ENCODE data around the gene RNF31. TPM values are rescaled to one million over a fixed set of nuclear protein-coding genes. Genes with fewer than 3 reads are reported as not detected.

Gene RNF31
- total and polyA plus RNA-seq, 2 of the 13 experiments (the other 11 are each of a cell fraction or from before 2014, with no cell fraction given) = 48.2 to 86.8 TPM

- Histone ChIP-seq H3K4me2 (ENCODE audit: low read depth, low read length) (no peak overlapping the region), H2AFZ (ENCODE audit: low read length) (no peak overlapping the region), H3K27me3 (ENCODE audit: control insufficient read depth in 1 of 2, insufficient read depth in 2 of 2, low read length in 2 of 2) (no peaks in the 10 kb centered on the region; a peak in 1 of 5 replicates), H3K27ac (ENCODE audit: extremely low read length, insufficient read depth, low read length) (no peak overlapping the region), H3K4me1 (ENCODE audit: insufficient read depth, low read length) (peaks cover 26% of the 10 kb centered on the region), H3K9ac (ENCODE audit: insufficient read depth, low read depth, low read length) (no peak overlapping the region), H3K9me3 (ENCODE audit: low read length) (no peaks in the 10 kb centered on the region), H3K36me3 (replicated peaks in 1 of 2; ENCODE audit: control insufficient read depth in 1 of 2, insufficient read depth in 2 of 2, low read length in 2 of 2) (peaks cover 46 to 57% of the 10 kb centered on the region in 2 experiments), H3K4me3 (replicated peaks in 1 of 3; ENCODE audit: insufficient read depth in 1 of 3, low read depth in 2 of 3, low read length in 3 of 3) (no peak overlapping the region), H3K79me2 (ENCODE audit: insufficient read depth, low read length) (peaks cover 5% of the 10 kb centered on the region), H4K20me1 (ENCODE audit: insufficient read depth, low read length) (no peaks in the 10 kb centered on the region)
- intact Hi-C loops (cut with micrococcal nuclease; ENCODE audit: unreplicated experiment) = no loop called here
- no TSS peak for BruUV-seq (replicated peaks)
- ChIA-PET POLR2A (interaction anchor here (0.6 to 11.8 kb wide), 4 partner anchors 8 to 86 kb away, joined by 5 to 233 read pairs (median 108); partner anchors contain the start of genes DCAF11, EMC9, NRL and PSME1), CTCF (ENCODE audit: low intra/inter-chr PET ratio, low total read pairs) (no interaction called here)
- WGBS (ENCODE audit: low lambda C conversion rate) = 96% methylated on average over 12 of the region's 12 CpGs
- no peak for TF ChIP-seq ZNF652 (CRISPR knock-in tag; IDR thresholded peaks at IDR 0.05; ENCODE audit: borderline replicate concordance, low read depth)
- 0 out of 2 replicates have a peak, but pooled peaks have one; percentile 46 for TF ChIP-seq RBFOX2 (IDR thresholded peaks at IDR 0.05; ENCODE audit: low read depth, low read length)
- TF ChIP-seq MZF1 (CRISPR knock-in tag; IDR thresholded peaks at IDR 0.05; ENCODE audit: borderline replicate concordance) = 0 out of 2 replicates have a peak, but pooled peaks have one; percentile 9
- 0 out of 4 replicates have a peak, but pooled peaks of 1 of the 2 experiments have one; percentile 41 for TF ChIP-seq POLR2A (IDR thresholded peaks at IDR 0.05; ENCODE audit: insufficient read depth in 1 of 2, low read depth in 2 of 2, low read length in 2 of 2)
- TF ChIP-seq ZXDC (CRISPR knock-in tag; IDR thresholded peaks at IDR 0.05) = no peak
- TF ChIP-seq AGO2 (optimal IDR thresholded peaks at IDR 0.05; ENCODE audit: low read depth, low read length) = peak; percentile 64
- 0 out of 2 replicates have a peak, but pooled peaks have one; percentile 17 for TF ChIP-seq RXRA (CRISPR knock-in tag; IDR thresholded peaks at IDR 0.05)
- no peak for TF ChIP-seq ZNF512B (CRISPR knock-in tag; IDR thresholded peaks at IDR 0.05; ENCODE audit: borderline replicate concordance)
- no peak for FAIRE-seq
- DNase-seq (ENCODE audit: low spot score) = no peak
- ATAC-seq = no peak
- in situ Hi-C loops (cut with HindIII; ENCODE audit: extremely low pct_ligation_motif_present, low pct_unique_long_range_greater_than_20kb) = no loop called here
Observed at GRCh38 chr14:24157331-24157730, 10.0 kb downstream of the RNF31 start.

Data from HepG2 (cell line).